Measurements from ENCODE around the gene GM2A.

- TF ChIP-seq CTCF (IDR thresholded peaks at IDR 0.05) (no peak), POLR2A (IDR thresholded peaks at IDR 0.05) (no peak), POLR2AphosphoS5 (IDR thresholded peaks at IDR 0.05) (no peak)
Observed at GRCh38 chr5:151236888-151237287, 16.1 kb upstream of the GM2A start.

All from upper lobe of left lung (tissue), 4 donors.